GM20431 (cell line): ENCODE results near the gene PTGDR2.
"Not testable (repeated sequence)": the region's sequence is repeated elsewhere in the genome, so short reads cannot be mapped to it uniquely, and the experiment has no call there.

Experiments
- in situ Hi-C: fragments of 300-500 bp; cut with MseI, MboI; formaldehyde crosslinking; loops from one replicate; pipeline ENCODE4 v1.15.0; 2020; ENCODE audit warnings: low sequenced_read_pairs; ENCODE audit not compliant: unreplicated experiment

Gene PTGDR2

GRCh38 chr11:60844870-60845221 lies 10.9 kb downstream of the PTGDR2 start:
- in situ Hi-C loops: loop anchor here (25.0 kb wide), 1 partner anchor 342 kb away; no protein-coding TSS in a partner anchor

GRCh38 chr11:60844045-60844869 lies 11.5 kb downstream of the PTGDR2 start:
- in situ Hi-C loops: loop anchor here (25.0 kb wide), 1 partner anchor 343 kb away; no protein-coding TSS in a partner anchor

- in situ Hi-C loops: loop anchor here (25.0 kb wide), 1 partner anchor 344 kb away; no protein-coding TSS in a partner anchor
Measured at GRCh38 chr11:60842668-60843600, 12.8 kb downstream of the PTGDR2 start.

GRCh38 chr11:60841797-60842667 lies 13.7 kb downstream of the PTGDR2 start, which contains the start of gene CCDC86:
TSS of gene CCDC86 (plus strand) at chr11:60842113. CDS start at chr11:60842125, 12 bp downstream.
- in situ Hi-C loops: loop anchor here (25.0 kb wide), 1 partner anchor 345 kb away; no protein-coding TSS in a partner anchor

- in situ Hi-C loops: loop anchor here (25.0 kb wide), 1 partner anchor 347 kb away; no protein-coding TSS in a partner anchor
Measured at GRCh38 chr11:60840470-60841430, 15.0 kb downstream of the PTGDR2 start.

GRCh38 chr11:60838132-60838531 lies 17.6 kb downstream of the PTGDR2 start:
- in situ Hi-C loops: loop anchor here (25.0 kb wide), 1 partner anchor 349 kb away; no protein-coding TSS in a partner anchor

- in situ Hi-C loops: loop anchor here (25.0 kb wide), 1 partner anchor 350 kb away; no protein-coding TSS in a partner anchor
Measured at GRCh38 chr11:60836866-60837515, 18.8 kb downstream of the PTGDR2 start.

- in situ Hi-C loops: loop anchor here (25.0 kb wide), 1 partner anchor 352 kb away; no protein-coding TSS in a partner anchor
Measured at GRCh38 chr11:60835534-60835846, 20.3 kb downstream of the PTGDR2 start.

GRCh38 chr11:60834742-60835533 lies 20.8 kb downstream of the PTGDR2 start:
- in situ Hi-C loops: loop anchor here (25.0 kb wide), 1 partner anchor 352 kb away; no protein-coding TSS in a partner anchor

GRCh38 chr11:60831501-60832079 lies 24.2 kb downstream of the PTGDR2 start:
- in situ Hi-C loops: loop anchor here (25.0 kb wide), 1 partner anchor 356 kb away; no protein-coding TSS in a partner anchor

GRCh38 chr11:60831143-60831500 lies 24.6 kb downstream of the PTGDR2 start:
- in situ Hi-C loops: loop anchor here (25.0 kb wide), 1 partner anchor 356 kb away; no protein-coding TSS in a partner anchor

- in situ Hi-C loops: loop anchor here (25.0 kb wide), 1 partner anchor 357 kb away; no protein-coding TSS in a partner anchor
Measured at GRCh38 chr11:60830478-60831142, 25.1 kb downstream of the PTGDR2 start.

- in situ Hi-C loops: loop anchor here (25.0 kb wide), 1 partner anchor 362 kb away; no protein-coding TSS in a partner anchor
Measured at GRCh38 chr11:60825790-60826189, 30.0 kb downstream of the PTGDR2 start.

GRCh38 chr11:60825118-60825517 lies 30.6 kb downstream of the PTGDR2 start:
- in situ Hi-C loops: loop anchor here (25.0 kb wide), 1 partner anchor 362 kb away; no protein-coding TSS in a partner anchor

GRCh38 chr11:60823745-60824306 lies 31.9 kb downstream of the PTGDR2 start:
- in situ Hi-C loops: not testable (repeated sequence)
